ENCODE data around the gene GNG11.
"Not testable (repeated sequence)": the region's sequence is repeated elsewhere in the genome, so short reads cannot be mapped to it uniquely, and the experiment has no call there.

Gene GNG11

GRCh38 chr7:93921607-93922566 lies at the start of gene GNG11:
Gene GNG11 (plus strand): TSS chr7:93921735. CDS start chr7:93922138, 403 bp downstream.
- DNase-seq, result peak; percentile 89

GRCh38 chr7:93873998-93874574 lies 47.4 kb upstream of the GNG11 start:
- DNase-seq, result no peak

- DNase-seq, result no peak
Measured at GRCh38 chr7:93877742-93878141, 43.8 kb upstream of the GNG11 start.

GRCh38 chr7:93879356-93879755 lies 42.2 kb upstream of the GNG11 start:
- no peak for DNase-seq

GRCh38 chr7:93882468-93882867 lies 39.1 kb upstream of the GNG11 start:
- no peak for DNase-seq

- DNase-seq, result no peak
Measured at GRCh38 chr7:93883078-93883916, 38.2 kb upstream of the GNG11 start.

GRCh38 chr7:93883917-93884345 lies 37.6 kb upstream of the GNG11 start:
- no peak for DNase-seq

GRCh38 chr7:93884541-93884940 lies 37.0 kb upstream of the GNG11 start:
- DNase-seq, result no peak

- no peak for DNase-seq
Measured at GRCh38 chr7:93889261-93889660, 32.3 kb upstream of the GNG11 start.

GRCh38 chr7:93890041-93890463 lies 31.5 kb upstream of the GNG11 start:
- DNase-seq, result peak; percentile 69

- peak; percentile 59 for DNase-seq
Measured at GRCh38 chr7:93890464-93891068, 31.0 kb upstream of the GNG11 start, which contains the start of gene TFPI2. Gene TFPI2 (minus strand): TSS chr7:93890753. CDS start chr7:93890678, 75 bp downstream.

- no peak for DNase-seq
Measured at GRCh38 chr7:93894426-93894825, 27.1 kb upstream of the GNG11 start.

- DNase-seq, result no peak
Measured at GRCh38 chr7:93894966-93895640, 26.4 kb upstream of the GNG11 start.

- no peak for DNase-seq
Measured at GRCh38 chr7:93895859-93896600, 25.5 kb upstream of the GNG11 start.

- DNase-seq, result no peak
Measured at GRCh38 chr7:93897680-93898079, 23.9 kb upstream of the GNG11 start.

GRCh38 chr7:93902777-93903423 lies 18.6 kb upstream of the GNG11 start:
- DNase-seq, result peak; percentile 55

- DNase-seq, result no peak
Measured at GRCh38 chr7:93906267-93906666, 15.3 kb upstream of the GNG11 start, which contains the start of gene GNGT1. Gene GNGT1 (plus strand): TSS chr7:93906567. CDS start chr7:93906747, 180 bp downstream.

GRCh38 chr7:93910076-93910994 lies 11.2 kb upstream of the GNG11 start:
- no peak for DNase-seq

GRCh38 chr7:93911242-93911641 lies 10.3 kb upstream of the GNG11 start:
- not testable (repeated sequence) for DNase-seq
